Measurements from ENCODE around the gene CHD6. TPM values are rescaled to one million over a fixed set of nuclear protein-coding genes. Genes with fewer than 3 reads are reported as not detected.

CHD6 gene
- total and polyA plus RNA-seq, 3 donors from 2014 or later, result 21.3 to 73.9 (median 71.5) TPM

DNA sequence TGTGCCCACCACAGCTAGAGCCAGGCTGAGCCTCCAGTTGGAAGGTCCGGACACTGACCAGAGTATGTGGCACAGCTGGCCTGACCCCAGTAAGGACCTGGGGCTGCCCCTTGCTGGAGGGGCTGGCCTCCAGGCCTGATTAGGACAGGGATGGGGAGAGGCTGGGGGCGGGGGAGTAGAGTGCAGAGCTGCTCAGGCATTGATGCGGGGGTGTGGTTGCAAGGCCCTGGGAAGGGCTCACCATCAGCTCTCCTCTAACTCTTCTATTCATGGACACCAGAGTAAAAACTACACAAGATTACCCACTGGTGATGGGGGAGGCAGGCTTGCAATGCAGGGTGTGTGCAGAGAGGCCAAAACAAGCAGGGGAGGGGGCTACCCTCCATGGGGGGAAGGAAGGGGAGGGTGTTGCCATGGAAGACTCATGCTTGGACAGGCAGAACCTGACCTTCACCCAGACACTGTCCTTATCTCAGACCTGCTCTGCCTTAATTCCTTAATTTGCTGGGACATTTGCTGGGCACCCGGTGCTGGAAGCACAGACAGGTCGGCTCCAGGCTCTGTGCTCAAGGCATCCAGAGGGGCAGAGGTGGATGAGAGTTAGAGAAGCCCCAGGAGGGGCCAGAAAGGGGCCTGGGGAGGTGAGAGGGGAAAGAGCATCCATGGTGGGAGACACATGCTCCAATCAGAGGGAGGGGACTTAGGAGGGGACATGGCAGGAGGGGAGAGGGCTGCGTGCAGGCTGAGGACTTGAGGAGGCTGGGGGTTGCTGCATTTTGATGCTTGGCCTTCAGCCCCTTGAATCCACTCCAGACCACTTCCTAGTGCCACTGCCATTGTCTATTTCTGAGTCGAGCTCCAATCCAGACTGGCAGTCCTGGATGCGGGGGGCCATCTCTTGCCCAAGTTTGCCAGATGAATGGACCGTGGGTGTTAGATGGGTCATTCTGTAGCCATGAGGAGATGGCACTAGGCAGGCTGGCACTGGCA lies 244.0 kb downstream of the CHD6 start:
- H3K36me3 ChIP-seq (ENCODE audit: low read depth, missing control alignments), result no peaks in the 10 kb centered on the region
- H3K9me3 ChIP-seq, result no peaks in the 10 kb centered on the region
- H3K4me1 ChIP-seq, result peaks cover 5% of the 10 kb centered on the region
- DNase-seq, result no peak
- H3K4me3 ChIP-seq, result no peak overlapping the region
- no peaks in the 10 kb centered on the region for H3K27me3 ChIP-seq
- TF ChIP-seq, protein P1, sequence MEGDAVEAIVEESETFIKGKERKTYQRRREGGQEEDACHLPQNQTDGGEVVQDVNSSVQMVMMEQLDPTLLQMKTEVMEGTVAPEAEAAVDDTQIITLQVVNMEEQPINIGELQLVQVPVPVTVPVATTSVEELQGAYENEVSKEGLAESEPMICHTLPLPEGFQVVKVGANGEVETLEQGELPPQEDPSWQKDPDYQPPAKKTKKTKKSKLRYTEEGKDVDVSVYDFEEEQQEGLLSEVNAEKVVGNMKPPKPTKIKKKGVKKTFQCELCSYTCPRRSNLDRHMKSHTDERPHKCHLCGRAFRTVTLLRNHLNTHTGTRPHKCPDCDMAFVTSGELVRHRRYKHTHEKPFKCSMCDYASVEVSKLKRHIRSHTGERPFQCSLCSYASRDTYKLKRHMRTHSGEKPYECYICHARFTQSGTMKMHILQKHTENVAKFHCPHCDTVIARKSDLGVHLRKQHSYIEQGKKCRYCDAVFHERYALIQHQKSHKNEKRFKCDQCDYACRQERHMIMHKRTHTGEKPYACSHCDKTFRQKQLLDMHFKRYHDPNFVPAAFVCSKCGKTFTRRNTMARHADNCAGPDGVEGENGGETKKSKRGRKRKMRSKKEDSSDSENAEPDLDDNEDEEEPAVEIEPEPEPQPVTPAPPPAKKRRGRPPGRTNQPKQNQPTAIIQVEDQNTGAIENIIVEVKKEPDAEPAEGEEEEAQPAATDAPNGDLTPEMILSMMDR (IDR thresholded peaks at IDR 0.05), result no peak
- TF ChIP-seq POLR2A (IDR thresholded peaks at IDR 0.05), result no peak
- 71 to 82% methylated on average over 9 of the region's 9 CpGs for WGBS, 2 donors
- intact Hi-C loops (cut with DNase I; ENCODE audit: low total_unique reads), result no loop called here
- no peak overlapping the region for H3K27ac ChIP-seq

DNA sequence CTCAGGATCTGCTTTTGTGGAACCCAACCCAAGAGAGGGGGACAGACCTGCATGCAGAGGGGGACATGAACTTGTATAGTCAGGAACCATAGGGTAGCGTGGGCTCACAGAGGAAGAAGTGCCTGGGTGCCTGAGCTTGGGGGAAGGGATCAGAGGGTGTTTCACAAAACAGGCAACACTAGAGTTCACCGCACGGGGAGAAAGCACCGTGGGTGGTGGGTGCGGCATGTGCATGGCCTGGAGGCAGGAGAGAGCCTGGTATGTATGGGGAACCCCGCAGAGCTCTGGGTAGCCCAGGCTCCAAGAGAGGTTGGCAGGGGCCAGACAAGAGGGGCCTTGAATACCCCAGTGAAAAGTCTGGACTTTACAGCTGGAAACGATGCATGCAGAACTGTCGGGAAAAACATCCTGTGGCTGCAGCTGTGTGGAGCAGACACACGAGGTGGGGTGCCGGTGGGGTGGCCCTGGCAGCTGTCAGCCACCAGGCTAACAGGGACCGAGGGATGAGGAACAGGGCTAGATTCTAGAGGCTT lies 244.9 kb downstream of the CHD6 start:
- Histone ChIP-seq H3K9me3 (no peaks in the 10 kb centered on the region), H3K4me3 (no peak overlapping the region), H3K27ac (no peak overlapping the region), H3K27me3 (no peaks in the 10 kb centered on the region), H3K36me3 (ENCODE audit: low read depth, missing control alignments) (no peaks in the 10 kb centered on the region), H3K4me1 (peaks cover 5% of the 10 kb centered on the region)
- intact Hi-C loops (cut with DNase I; ENCODE audit: low total_unique reads), result no loop called here
- no peak for TF ChIP-seq POLR2A (IDR thresholded peaks at IDR 0.05)
- TF ChIP-seq, protein P1 (IDR thresholded peaks at IDR 0.05), result no peak
- 84 to 93% methylated on average over 11 of the region's 11 CpGs for WGBS, 2 donors
- no peak for DNase-seq

DNA sequence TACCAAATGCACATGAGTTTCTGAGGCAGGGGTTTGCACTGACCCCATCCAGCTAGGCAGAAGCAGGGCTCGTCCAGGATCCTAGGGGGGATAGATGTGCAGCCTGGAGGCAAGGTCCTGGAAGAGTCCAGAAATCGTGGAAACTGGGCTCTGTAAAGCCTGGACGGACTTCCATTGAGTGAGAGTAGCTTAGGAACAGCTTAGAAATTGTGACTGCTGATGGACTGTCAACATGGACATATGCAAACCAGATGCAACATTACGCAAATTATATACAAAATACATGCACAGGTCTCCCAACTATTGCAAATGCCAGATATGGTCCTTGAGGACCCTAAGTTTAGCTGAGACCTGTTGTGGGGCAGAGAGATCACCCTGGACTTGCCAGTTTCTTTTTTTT lies 246.8 kb downstream of the CHD6 start:
- intact Hi-C loops (cut with DNase I; ENCODE audit: low total_unique reads), result no loop called here
- Histone ChIP-seq H3K9me3 (no peaks in the 10 kb centered on the region), H3K27ac (no peak overlapping the region), H3K4me3 (no peak overlapping the region), H3K27me3 (no peaks in the 10 kb centered on the region), H3K36me3 (ENCODE audit: low read depth, missing control alignments) (no peaks in the 10 kb centered on the region), H3K4me1 (peaks cover 5% of the 10 kb centered on the region)
- 85 to 96% methylated on average over 4 of the region's 4 CpGs for WGBS, 2 donors
- no peak for TF ChIP-seq POLR2A (IDR thresholded peaks at IDR 0.05)
- TF ChIP-seq, protein P1 (IDR thresholded peaks at IDR 0.05), result no peak
- no peak for DNase-seq

DNA sequence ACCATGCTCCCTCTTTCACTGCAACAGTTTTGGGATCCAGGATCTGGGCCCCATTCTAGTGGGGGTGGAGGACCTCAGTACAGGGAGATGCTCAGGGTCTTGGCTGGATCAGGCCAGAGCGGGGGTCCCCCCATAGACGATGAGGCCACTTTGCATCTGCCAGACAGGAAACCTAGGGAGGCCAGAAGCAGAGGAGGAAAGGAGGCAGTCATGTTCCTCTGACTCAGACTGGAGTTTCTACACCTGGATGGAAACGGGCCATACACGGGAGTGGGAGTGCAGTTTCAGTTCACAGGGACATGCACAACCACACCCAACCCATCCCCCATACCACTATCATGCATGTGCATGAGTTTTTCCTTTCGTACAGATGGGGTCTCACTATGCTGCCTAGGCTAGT lies 248.0 kb downstream of the CHD6 start:
- TF ChIP-seq, protein P1 (IDR thresholded peaks at IDR 0.05), result no peak
- TF ChIP-seq POLR2A (IDR thresholded peaks at IDR 0.05), result no peak
- H3K4me3 ChIP-seq, result no peak overlapping the region
- no peak overlapping the region for H3K27ac ChIP-seq
- no peak for DNase-seq
- intact Hi-C loops (cut with DNase I; ENCODE audit: low total_unique reads), result no loop called here
- WGBS, 2 donors, result 81 to 88% methylated on average over 5 of the region's 5 CpGs
- peaks cover 10% of the 10 kb centered on the region for H3K4me1 ChIP-seq
- no peaks in the 10 kb centered on the region for H3K9me3 ChIP-seq
- no peaks in the 10 kb centered on the region for H3K27me3 ChIP-seq
- no peaks in the 10 kb centered on the region for H3K36me3 ChIP-seq (ENCODE audit: low read depth, missing control alignments)

All from testis (tissue), 3 donors.